ENCODE data around the gene PAX8.

DNA sequence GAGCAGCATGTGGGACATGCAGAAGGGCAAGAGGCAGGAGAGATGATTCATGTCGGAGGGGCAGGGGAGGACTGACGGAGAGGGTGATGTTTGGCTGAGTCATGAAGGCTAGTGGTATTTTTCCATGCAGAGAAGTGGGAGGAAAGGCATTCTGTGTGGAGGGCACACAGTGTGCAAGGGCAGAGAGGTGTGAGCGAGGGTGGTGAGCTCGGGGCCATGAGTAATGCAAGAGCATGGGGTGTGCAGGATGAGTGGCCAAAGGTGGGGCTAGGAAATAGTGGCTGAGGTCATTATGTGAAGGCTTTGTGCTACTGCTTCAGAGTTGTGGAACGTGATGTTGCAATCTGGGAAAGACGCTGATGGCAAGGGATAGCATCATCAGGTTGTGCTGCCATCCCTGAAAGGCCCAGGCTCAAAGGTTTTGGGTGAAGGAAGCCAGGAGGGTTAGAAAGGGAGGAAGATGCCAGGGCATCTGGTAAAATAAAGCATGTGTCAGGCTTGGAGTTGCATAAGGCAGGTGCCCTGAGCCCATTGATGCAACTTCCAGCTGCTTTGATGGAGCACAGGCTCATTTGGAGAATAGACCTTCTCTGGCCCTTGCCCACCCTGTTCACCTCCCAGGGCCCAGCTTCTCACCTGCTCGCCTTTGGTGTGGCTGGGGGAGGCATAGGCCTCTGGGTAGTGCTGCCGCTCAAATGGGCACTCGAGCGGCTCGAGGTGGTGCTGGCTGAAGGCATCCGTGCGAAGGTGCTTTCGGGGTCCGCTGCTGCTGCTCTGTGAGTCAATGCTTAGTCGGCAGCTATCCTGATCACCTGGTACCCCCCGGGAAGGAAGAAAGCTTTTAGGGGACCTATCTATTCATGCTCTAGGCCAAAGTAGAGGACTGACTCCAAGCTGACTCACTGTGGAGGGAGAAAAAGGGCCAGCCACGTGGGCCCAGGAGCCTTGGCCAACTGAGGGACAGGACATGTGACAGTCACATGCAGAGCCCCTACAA is 37.5 kb downstream of the PAX8 start:
- TF ChIP-seq, protein P1, sequence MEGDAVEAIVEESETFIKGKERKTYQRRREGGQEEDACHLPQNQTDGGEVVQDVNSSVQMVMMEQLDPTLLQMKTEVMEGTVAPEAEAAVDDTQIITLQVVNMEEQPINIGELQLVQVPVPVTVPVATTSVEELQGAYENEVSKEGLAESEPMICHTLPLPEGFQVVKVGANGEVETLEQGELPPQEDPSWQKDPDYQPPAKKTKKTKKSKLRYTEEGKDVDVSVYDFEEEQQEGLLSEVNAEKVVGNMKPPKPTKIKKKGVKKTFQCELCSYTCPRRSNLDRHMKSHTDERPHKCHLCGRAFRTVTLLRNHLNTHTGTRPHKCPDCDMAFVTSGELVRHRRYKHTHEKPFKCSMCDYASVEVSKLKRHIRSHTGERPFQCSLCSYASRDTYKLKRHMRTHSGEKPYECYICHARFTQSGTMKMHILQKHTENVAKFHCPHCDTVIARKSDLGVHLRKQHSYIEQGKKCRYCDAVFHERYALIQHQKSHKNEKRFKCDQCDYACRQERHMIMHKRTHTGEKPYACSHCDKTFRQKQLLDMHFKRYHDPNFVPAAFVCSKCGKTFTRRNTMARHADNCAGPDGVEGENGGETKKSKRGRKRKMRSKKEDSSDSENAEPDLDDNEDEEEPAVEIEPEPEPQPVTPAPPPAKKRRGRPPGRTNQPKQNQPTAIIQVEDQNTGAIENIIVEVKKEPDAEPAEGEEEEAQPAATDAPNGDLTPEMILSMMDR (IDR thresholded peaks at IDR 0.05): no peak
- TF ChIP-seq POLR2A (IDR thresholded peaks at IDR 0.05): no peak

Measured in heart left ventricle (tissue), 13 donors.